Fibroblast of villous mesenchyme (primary cell): Measurements from ENCODE around the gene PRXL2A. TPM values are rescaled to one million over a fixed set of nuclear protein-coding genes. Genes with fewer than 3 reads are reported as not detected.

Experiments used
- DNase-seq: peaks from one replicate; pipeline ENCODE4 v3.0.0-alpha.2; 2010; ENCODE audit warnings: low read depth
- H3K4me3 ChIP-seq: 2 replicates; pipeline ENCODE4 v1.5.1; 2011; ENCODE audit warnings: low read depth, mild to moderate bottlenecking, low read length
- CTCF ChIP-seq: IDR thresholded peaks from 2 replicates; pipeline ENCODE4 v1.5.1; 2012; ENCODE audit warnings: low read depth, mild to moderate bottlenecking, low read length; ENCODE audit not compliant: insufficient read depth
- total RNA-seq: library from RNA; depleted of rRNA; stranded (reverse); fragments of >200 nt; gene quantifications from 2 replicates; pipeline ENCODE4 v1.2.3, GENCODE V29; 2012

Gene PRXL2A
- total RNA-seq, 1 donor, result 79.0 TPM

GRCh38 chr10:80485946-80486764 is 77.8 kb downstream of the PRXL2A start:
- no peak overlapping the region for H3K4me3 ChIP-seq
- TF ChIP-seq CTCF, result no peak
- DNase-seq, result no peak

Other genes starting within 250 kb of the PRXL2A start
- 79.9 and 85.0 TPM in 2 replicates for gene ANXA11, start 203.0 kb upstream of the PRXL2A start, total RNA-seq
- gene MAT1A, start 118.9 kb upstream of the PRXL2A start, total RNA-seq, result not detected in 2 replicates
- gene DYDC1, start 51.8 kb upstream of the PRXL2A start, total RNA-seq, result not detected in 2 replicates
- gene DYDC2, start 51.8 kb upstream of the PRXL2A start, total RNA-seq, result under 0.01 TPM in 1 of 2 replicates, not detected in the other
- gene TSPAN14, start 45.8 kb downstream of the PRXL2A start, total RNA-seq, result 39.0 and 51.4 TPM in 2 replicates
- under 0.01 TPM in 1 of 2 replicates, not detected in the other for gene SH2D4B, start 129.4 kb downstream of the PRXL2A start, total RNA-seq